Nephron progenitor cell (in vitro differentiated cells): ENCODE measurements around the gene BAHCC1.

Experiments used
- DNase-seq: peaks from one replicate; pipeline ENCODE4 v3.0.0; 2021
- H3K27ac Mint-ChIP-seq: 2 replicates; pipeline ENCODE4 v1.8.0; 2021; ENCODE audit warnings: mild to moderate bottlenecking, moderate library complexity, mixed read lengths
- H3K27me3 Mint-ChIP-seq: 2 replicates; pipeline ENCODE4 v1.8.0; 2021; ENCODE audit warnings: mild to moderate bottlenecking, low read depth, mixed read lengths; ENCODE audit not compliant: poor library complexity
- H3K36me3 Mint-ChIP-seq: 2 replicates; pipeline ENCODE4 v1.8.0; 2021; ENCODE audit warnings: low read depth, mixed read lengths
- H3K4me1 Mint-ChIP-seq: 2 replicates; pipeline ENCODE4 v1.8.0; 2021; ENCODE audit warnings: mixed read lengths
- H3K4me3 Mint-ChIP-seq: 2 replicates; pipeline ENCODE4 v1.8.0; 2021; ENCODE audit warnings: mild to moderate bottlenecking, moderate library complexity, mixed read lengths
- H3K9me3 Mint-ChIP-seq: 2 replicates; pipeline ENCODE4 v1.8.0; 2021; ENCODE audit warnings: mild to moderate bottlenecking, moderate library complexity, mixed read lengths
- TF ChIP-seq, protein P1 (sequence below): fragments of 200-600 bp; sonication (generic); IDR thresholded peaks from 2 replicates; pipeline ENCODE4 v1.5.0; 2021; ENCODE audit warnings: antibody characterized with exemption

BAHCC1 gene

DNA sequence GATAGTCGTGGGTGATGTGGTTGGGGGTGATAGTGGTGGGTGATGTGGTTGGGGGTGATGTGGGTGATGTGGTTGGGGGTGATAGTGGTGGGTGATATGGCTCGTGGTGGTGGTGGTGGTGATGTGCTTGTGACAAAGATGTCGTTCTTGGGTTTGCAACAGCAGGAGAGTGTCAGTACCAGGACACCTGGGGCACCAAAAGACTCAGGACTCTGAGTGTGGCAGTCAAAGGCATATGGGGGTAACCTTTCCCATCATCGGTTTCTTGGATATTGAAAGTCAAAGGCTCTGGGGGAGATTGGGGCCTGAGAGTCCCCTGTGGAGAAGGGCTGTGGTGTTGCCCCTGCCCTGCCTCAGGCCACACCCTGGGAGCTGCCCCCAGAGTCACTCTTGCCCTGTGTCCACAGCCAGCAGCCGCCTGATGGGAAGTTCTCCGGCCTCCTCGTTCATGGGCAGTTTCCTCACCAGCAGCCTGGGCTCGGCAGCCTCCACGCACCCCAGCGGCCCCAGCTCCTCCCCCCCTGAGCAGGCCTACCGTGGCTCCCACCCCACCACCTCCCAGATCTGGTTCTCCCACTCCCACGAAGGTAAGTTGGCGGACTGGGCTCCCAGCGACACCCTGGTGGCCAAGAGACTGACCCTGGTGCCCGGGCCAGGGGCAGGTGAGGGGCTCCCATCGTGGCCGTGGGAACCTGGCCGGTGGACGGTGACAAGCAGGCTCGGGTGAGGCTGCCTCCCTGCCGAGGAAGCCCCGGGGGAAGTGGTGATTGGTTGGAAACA is 31.3 kb downstream of the BAHCC1 start:
- Mint-ChIP-seq H3K27ac (no peak overlapping the region), H3K4me3 (no peak overlapping the region), H3K27me3 (no peaks in the 10 kb centered on the region), H3K4me1 (peaks cover 9% of the 10 kb centered on the region), H3K9me3 (no peaks in the 10 kb centered on the region), H3K36me3 (no peaks in the 10 kb centered on the region)
- TF ChIP-seq, protein P1, sequence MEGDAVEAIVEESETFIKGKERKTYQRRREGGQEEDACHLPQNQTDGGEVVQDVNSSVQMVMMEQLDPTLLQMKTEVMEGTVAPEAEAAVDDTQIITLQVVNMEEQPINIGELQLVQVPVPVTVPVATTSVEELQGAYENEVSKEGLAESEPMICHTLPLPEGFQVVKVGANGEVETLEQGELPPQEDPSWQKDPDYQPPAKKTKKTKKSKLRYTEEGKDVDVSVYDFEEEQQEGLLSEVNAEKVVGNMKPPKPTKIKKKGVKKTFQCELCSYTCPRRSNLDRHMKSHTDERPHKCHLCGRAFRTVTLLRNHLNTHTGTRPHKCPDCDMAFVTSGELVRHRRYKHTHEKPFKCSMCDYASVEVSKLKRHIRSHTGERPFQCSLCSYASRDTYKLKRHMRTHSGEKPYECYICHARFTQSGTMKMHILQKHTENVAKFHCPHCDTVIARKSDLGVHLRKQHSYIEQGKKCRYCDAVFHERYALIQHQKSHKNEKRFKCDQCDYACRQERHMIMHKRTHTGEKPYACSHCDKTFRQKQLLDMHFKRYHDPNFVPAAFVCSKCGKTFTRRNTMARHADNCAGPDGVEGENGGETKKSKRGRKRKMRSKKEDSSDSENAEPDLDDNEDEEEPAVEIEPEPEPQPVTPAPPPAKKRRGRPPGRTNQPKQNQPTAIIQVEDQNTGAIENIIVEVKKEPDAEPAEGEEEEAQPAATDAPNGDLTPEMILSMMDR: no peak
- DNase-seq: no peak

DNA sequence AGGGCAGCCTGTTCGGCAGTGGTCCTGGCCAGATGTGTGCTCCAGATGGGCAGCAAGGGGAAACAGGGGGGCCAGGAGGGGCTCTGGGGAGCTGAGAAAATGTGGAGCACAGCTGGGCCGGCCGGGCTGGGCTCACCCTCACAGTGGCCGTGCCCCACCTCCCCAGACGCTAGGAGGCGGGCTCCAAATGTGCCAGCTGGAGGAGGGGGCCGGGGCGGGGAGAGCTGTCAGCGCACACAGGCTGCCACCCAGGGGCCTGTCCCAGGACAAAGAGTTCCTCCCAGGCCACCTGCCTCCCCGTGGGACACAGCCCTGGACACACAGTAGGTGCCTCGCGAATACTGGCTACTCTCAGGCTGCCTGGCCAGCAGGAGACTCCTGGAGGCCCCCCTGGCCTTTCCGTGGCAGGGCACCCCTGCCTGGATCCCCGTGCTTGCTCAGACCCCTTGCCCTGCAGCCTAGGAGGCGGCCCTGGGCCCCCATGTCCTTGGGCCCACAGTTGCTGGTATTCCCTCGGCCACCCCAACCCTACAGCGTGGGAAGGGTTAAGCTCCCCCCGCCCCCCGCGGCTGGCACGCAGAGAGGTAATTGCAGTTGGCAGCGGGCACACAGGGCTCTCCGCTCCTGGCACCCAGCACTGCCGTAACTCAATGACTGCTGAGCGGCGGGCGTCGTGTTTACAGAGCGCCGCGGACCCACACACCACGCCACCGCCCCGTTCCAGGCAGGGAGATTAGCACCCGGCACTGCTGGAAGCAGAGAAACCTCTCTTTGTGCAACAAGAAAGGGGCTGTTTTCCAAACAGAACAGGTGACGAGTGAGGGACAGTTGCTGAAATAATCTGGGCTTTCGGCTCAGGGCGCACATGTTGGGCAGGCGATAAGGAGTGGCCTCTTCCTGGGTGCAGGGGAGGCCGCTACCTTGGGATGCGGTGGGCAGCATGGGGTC is 32.2 kb downstream of the BAHCC1 start:
- no peak for DNase-seq
- Mint-ChIP-seq H3K4me3 (no peak overlapping the region), H3K27me3 (no peaks in the 10 kb centered on the region), H3K4me1 (no peaks in the 10 kb centered on the region), H3K36me3 (no peaks in the 10 kb centered on the region), H3K9me3 (no peaks in the 10 kb centered on the region), H3K27ac (no peak overlapping the region)
- TF ChIP-seq, protein P1: no peak

DNA sequence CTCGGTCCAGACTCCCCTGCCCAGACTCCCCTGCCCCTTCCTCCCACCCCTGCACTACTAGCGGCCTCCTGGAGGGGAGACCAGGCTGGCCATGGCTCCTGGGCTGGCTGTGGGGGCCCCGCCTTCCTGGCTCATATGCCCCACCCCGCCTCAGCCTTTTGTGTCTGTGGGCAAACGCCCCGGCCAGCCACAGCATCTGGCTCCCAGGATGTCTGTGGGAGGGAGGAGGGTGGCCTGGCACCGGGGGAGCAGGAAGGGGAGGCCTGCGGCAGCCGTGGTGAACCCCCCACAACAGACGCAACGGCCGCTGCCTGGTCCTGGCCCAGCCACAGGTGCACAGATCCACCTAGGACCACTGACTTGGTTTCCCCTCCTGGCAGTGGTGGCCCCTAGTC is 32.9 kb downstream of the BAHCC1 start:
- Mint-ChIP-seq H3K9me3 (no peaks in the 10 kb centered on the region), H3K27ac (no peak overlapping the region), H3K36me3 (no peaks in the 10 kb centered on the region), H3K4me1 (no peaks in the 10 kb centered on the region), H3K4me3 (no peak overlapping the region), H3K27me3 (no peaks in the 10 kb centered on the region)
- TF ChIP-seq, protein P1: no peak
- DNase-seq: no peak

DNA sequence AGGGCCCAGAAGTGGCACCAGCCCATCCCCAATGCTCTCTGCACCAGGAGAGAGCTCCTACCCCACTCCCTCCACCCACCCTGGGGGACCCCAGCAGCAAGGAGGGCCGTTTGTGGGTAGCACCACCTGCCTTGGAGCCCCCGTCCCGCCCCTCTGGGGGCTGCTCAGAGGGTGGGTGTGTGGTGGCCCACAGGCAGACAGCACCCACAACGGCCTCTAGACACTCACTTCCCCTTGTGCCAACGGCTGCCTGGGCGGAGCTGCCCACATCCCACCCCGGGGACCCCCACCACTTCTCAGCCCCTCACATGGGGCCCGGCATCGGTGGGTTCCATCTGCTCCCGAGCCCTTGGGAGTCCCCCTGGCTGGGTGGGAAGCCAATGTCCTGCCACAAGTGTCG is 33.3 kb downstream of the BAHCC1 start:
- H3K4me1 Mint-ChIP-seq: no peaks in the 10 kb centered on the region
- H3K27me3 Mint-ChIP-seq: no peaks in the 10 kb centered on the region
- no peak for DNase-seq
- H3K4me3 Mint-ChIP-seq: no peak overlapping the region
- TF ChIP-seq, protein P1: no peak
- H3K27ac Mint-ChIP-seq: no peak overlapping the region
- no peaks in the 10 kb centered on the region for H3K9me3 Mint-ChIP-seq
- H3K36me3 Mint-ChIP-seq: no peaks in the 10 kb centered on the region

DNA sequence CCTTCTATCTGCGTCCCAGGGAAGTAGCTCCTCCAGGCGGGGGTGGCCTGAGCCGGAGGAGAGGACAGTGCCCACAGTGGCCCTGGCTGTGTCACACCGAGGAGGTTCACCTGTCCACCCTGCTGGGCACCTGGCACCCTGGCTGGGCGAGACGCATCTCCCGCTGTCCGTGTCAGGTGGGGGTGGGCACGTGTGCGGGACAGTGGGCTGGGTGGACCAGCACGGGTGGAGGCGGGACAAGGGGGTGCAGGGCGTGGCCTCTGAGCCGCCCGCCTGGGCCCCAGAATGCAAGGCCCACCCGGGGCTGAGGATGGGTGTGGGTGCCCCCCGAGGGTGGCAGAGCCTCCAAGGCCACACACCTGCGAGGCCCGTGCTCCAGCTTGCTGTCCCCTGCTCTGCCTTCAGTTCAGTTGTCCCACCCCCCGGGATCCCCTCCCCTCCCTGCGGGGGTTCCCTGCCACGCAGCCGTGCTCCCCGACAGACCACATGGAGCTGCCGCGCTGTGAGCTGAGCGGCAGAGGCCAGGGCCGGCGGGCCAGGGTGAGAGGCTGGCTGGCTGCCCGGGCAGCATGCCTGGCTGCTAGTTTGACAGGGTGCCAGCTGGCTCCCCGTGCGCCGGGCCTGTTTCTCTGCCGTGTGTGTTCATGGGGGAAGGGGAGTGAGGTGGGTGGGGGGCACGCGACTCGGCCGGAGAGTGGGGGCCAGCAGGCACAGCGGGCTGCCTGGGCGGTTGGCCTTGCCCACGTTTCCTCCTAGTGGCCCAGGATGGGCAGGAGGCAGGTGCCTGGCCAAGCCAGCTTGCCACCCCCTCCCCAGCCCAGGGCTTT is 33.9 kb downstream of the BAHCC1 start:
- no peak for DNase-seq
- H3K4me3 Mint-ChIP-seq: no peak overlapping the region
- no peaks in the 10 kb centered on the region for H3K9me3 Mint-ChIP-seq
- TF ChIP-seq, protein P1: no peak
- no peaks in the 10 kb centered on the region for H3K36me3 Mint-ChIP-seq
- H3K27ac Mint-ChIP-seq: no peak overlapping the region
- no peaks in the 10 kb centered on the region for H3K27me3 Mint-ChIP-seq
- H3K4me1 Mint-ChIP-seq: no peaks in the 10 kb centered on the region
